Astrocyte (in vitro differentiated cells and primary cell): ENCODE results near the gene THNSL1. TPM values are rescaled to one million over a fixed set of nuclear protein-coding genes. Genes with fewer than 3 reads are reported as not detected.

Experiments
- DNase-seq: peaks from one replicate; pipeline ENCODE4 v3.0.0-alpha.2; 2010; ENCODE audit warnings: low read depth
- FAIRE-seq: peaks from 2 replicates; lab custom pipeline; 2011; peaks lifted over from hg19 to GRCh38; lab: Jason Lieb, UNC
- H2AFZ ChIP-seq: 2 replicates; pipeline ENCODE4 v1.6.0; 2012; ENCODE audit warnings: low read depth, low read length, inconsistent platforms
- H3K27ac ChIP-seq: 2 replicates; pipeline ENCODE4 v1.5.1; 2011; ENCODE audit warnings: low read depth, low read length, inconsistent platforms
- H3K27me3 ChIP-seq: 2 replicates; pipeline ENCODE4 v1.6.0; 2011; ENCODE audit warnings: low read length, inconsistent platforms; ENCODE audit not compliant: insufficient read depth
- H3K36me3 ChIP-seq: 2 replicates; pipeline ENCODE4 v1.5.1; 2011; ENCODE audit warnings: low read length, inconsistent platforms; ENCODE audit not compliant: insufficient read depth
- H3K4me1 ChIP-seq: 2 replicates; pipeline ENCODE4 v1.5.1; 2011; ENCODE audit warnings: low read length, inconsistent platforms; ENCODE audit not compliant: insufficient read depth
- H3K4me2 ChIP-seq: 2 replicates; pipeline ENCODE4 v1.6.0; 2012; ENCODE audit warnings: low read length, inconsistent platforms
- H3K4me3 ChIP-seq: 2 replicates; pipeline ENCODE4 v1.5.1; 2011; ENCODE audit warnings: low read depth, mild to moderate bottlenecking, low read length, inconsistent platforms; ENCODE audit not compliant: insufficient read depth
- H3K79me2 ChIP-seq: 2 replicates; pipeline ENCODE4 v1.6.0; 2012; ENCODE audit warnings: mild to moderate bottlenecking, low read length, inconsistent platforms; ENCODE audit not compliant: insufficient read depth
- H3K9ac ChIP-seq: 2 replicates; pipeline ENCODE4 v1.6.0; 2012; ENCODE audit warnings: mild to moderate bottlenecking, low read length, inconsistent platforms
- H3K9me3 ChIP-seq: 2 replicates; pipeline ENCODE4 v1.5.1; 2012; ENCODE audit warnings: low read depth, mild to moderate bottlenecking, low read length, inconsistent platforms; ENCODE audit not compliant: insufficient read depth
- H4K20me1 ChIP-seq: 2 replicates; pipeline ENCODE4 v1.6.0; 2012; ENCODE audit warnings: low read length, inconsistent platforms; ENCODE audit not compliant: insufficient read depth
- H3K27ac Mint-ChIP-seq: one replicate; pipeline ENCODE4 v1.8.0; 2021; ENCODE audit warnings: mild to moderate bottlenecking, mixed read lengths; ENCODE audit not compliant: unreplicated experiment
- H3K27me3 Mint-ChIP-seq: one replicate; pipeline ENCODE4 v1.8.0; 2021; ENCODE audit warnings: low read depth, mixed read lengths; ENCODE audit not compliant: unreplicated experiment
- H3K36me3 Mint-ChIP-seq: one replicate; pipeline ENCODE4 v1.8.0; 2021; ENCODE audit warnings: low read depth, mixed read lengths; ENCODE audit not compliant: unreplicated experiment
- H3K4me1 Mint-ChIP-seq: one replicate; pipeline ENCODE4 v1.8.0; 2021; ENCODE audit warnings: low read depth, mixed read lengths; ENCODE audit not compliant: unreplicated experiment
- H3K4me3 Mint-ChIP-seq: one replicate; pipeline ENCODE4 v1.8.0; 2021; ENCODE audit warnings: mild to moderate bottlenecking, moderate library complexity, mixed read lengths; ENCODE audit not compliant: unreplicated experiment
- H3K9me3 Mint-ChIP-seq: one replicate; pipeline ENCODE4 v1.8.0; 2021; ENCODE audit warnings: mild to moderate bottlenecking, mixed read lengths; ENCODE audit not compliant: unreplicated experiment
- CTCF ChIP-seq: IDR thresholded peaks from 2 replicates; pipeline ENCODE4 v1.5.1; 2011; ENCODE audit warnings: low read depth, mild to moderate bottlenecking, inconsistent platforms, low read length, moderate library complexity; ENCODE audit not compliant: insufficient read depth
- EZH2 ChIP-seq: IDR thresholded peaks from 2 replicates; pipeline ENCODE4 v1.6.1; 2012; ENCODE audit warnings: mild to moderate bottlenecking, low read length, inconsistent platforms; ENCODE audit not compliant: insufficient read depth
- total RNA-seq: library from RNA; stranded (reverse); gene quantifications from 2 replicates; pipeline ENCODE4 v1.2.1, GENCODE V29; 2021

Gene THNSL1
- total RNA-seq, 1 donor from 2014 or later, result 2.7 TPM

DNA sequence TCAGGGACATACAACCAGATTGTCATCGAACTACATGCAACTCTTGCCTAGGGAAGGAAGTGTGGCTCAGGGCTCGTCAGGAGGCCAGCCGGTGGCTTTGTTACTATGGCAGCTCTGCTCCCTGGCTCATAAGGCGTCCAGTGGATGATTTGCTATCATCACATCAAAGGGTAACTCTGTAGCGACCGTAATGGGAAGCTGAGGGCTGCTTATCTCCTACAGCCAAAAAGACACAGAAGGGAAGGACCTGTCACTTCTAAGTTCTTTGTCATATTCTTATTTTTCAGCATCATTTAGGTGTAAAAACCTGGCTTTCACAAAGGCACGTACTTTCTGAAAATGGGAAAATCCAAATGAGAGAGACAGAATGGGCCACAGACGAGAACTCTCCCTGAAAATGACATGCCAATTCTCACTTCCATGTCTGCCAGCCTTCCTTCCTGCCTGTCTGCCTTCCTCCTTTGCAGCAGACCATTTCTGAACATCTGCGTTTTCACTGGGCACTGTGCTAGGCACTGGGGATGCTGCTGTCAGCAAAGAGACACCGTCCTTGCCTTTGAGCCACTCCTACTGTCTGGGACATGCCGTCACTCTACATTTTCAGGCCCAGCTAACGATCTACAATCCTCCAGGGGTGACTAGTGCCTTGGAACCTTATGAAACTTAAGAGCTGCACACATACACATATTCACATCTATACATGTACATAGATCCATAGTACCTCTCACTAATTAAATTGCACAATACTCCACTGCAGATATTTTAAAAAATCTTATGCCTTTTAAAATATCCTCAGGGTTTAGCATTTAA lies 27.4 kb upstream of the THNSL1 start:
- Mint-ChIP-seq H3K4me1 (peaks cover 2% of the 10 kb centered on the region), H3K27me3 (peaks cover 7% of the 10 kb centered on the region), H3K27ac (no peak overlapping the region), H3K9me3 (no peaks in the 10 kb centered on the region), H3K36me3 (no peaks in the 10 kb centered on the region), H3K4me3 (no peak overlapping the region)
- H3K4me1 ChIP-seq, result no peaks in the 10 kb centered on the region
- no peak overlapping the region for H2AFZ ChIP-seq
- H3K36me3 ChIP-seq, result no peaks in the 10 kb centered on the region
- H3K4me2 ChIP-seq, result no peak overlapping the region
- H3K9ac ChIP-seq, result no peak overlapping the region
- FAIRE-seq (no peak), DNase-seq (no peak)
- H3K4me3 ChIP-seq, result no peak overlapping the region
- no peaks in the 10 kb centered on the region for H3K27me3 ChIP-seq
- H3K79me2 ChIP-seq, result no peaks in the 10 kb centered on the region
- TF ChIP-seq CTCF, result no peak
- no peak for TF ChIP-seq EZH2
- no peak overlapping the region for H3K27ac ChIP-seq
- no peaks in the 10 kb centered on the region for H3K9me3 ChIP-seq
- H4K20me1 ChIP-seq, result no peaks in the 10 kb centered on the region

DNA sequence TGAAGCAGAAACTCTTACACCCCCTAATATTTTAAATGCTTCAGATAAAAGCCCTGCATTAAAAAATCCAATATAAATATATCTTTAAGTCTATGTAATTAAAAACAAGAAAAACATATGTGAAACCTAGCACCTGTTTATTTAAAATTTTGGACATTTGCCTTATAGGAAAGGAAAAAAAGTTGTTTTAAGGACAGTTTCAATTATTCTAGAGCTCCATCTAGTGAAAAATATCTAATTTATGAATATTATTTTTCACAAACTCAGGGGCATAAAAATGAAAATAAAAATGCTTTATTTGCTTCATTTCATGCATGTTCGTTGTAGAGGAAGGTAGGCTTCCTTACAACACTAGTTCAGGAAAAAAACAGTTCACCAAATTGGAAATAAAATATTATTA lies 26.5 kb upstream of the THNSL1 start:
- peaks cover 7% of the 10 kb centered on the region for H3K27me3 Mint-ChIP-seq
- DNase-seq (no peak), FAIRE-seq (no peak)
- TF ChIP-seq CTCF (no peak), EZH2 (no peak)
- no peak overlapping the region for H3K4me2 ChIP-seq
- H3K4me1 Mint-ChIP-seq, result peaks cover 2% of the 10 kb centered on the region
- no peaks in the 10 kb centered on the region for H3K36me3 ChIP-seq
- H3K27ac ChIP-seq, result no peak overlapping the region
- no peaks in the 10 kb centered on the region for H3K27me3 ChIP-seq
- no peak overlapping the region for H3K4me3 ChIP-seq
- no peak overlapping the region for H3K4me3 Mint-ChIP-seq
- H3K36me3 Mint-ChIP-seq, result no peaks in the 10 kb centered on the region
- no peaks in the 10 kb centered on the region for H3K9me3 ChIP-seq
- H3K27ac Mint-ChIP-seq, result no peak overlapping the region
- no peaks in the 10 kb centered on the region for H4K20me1 ChIP-seq
- H3K79me2 ChIP-seq, result no peaks in the 10 kb centered on the region
- H3K9ac ChIP-seq, result no peak overlapping the region
- H2AFZ ChIP-seq, result no peak overlapping the region
- H3K9me3 Mint-ChIP-seq, result no peaks in the 10 kb centered on the region
- H3K4me1 ChIP-seq, result no peaks in the 10 kb centered on the region

DNA sequence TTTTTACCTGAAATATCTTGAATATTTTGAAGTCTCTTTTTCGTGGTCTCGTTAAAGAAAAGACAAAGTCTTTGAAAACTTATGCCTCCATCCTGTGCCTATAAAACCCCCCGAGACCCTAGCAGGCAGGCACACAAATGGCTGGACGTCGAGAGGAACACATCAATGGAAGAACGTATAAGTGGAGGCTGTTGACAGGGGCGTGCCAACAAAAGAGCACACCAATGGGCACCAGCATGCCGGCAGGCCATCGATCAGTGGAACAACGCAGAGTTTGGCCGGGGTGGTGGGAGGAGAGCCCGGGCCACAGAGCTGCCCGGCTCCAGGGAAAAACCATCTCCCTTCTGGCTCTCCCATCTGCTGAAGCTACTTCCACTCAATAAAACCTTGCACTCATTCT lies 25.1 kb upstream of the THNSL1 start:
- no peaks in the 10 kb centered on the region for H3K9me3 ChIP-seq
- no peaks in the 10 kb centered on the region for H3K36me3 Mint-ChIP-seq
- H3K27ac ChIP-seq, result no peak overlapping the region
- H4K20me1 ChIP-seq, result no peaks in the 10 kb centered on the region
- no peak overlapping the region for H3K4me3 Mint-ChIP-seq
- no peaks in the 10 kb centered on the region for H3K36me3 ChIP-seq
- no peak overlapping the region for H3K27ac Mint-ChIP-seq
- no peaks in the 10 kb centered on the region for H3K4me1 ChIP-seq
- peaks cover 2% of the 10 kb centered on the region for H3K4me1 Mint-ChIP-seq
- no peak overlapping the region for H3K9ac ChIP-seq
- H2AFZ ChIP-seq, result no peak overlapping the region
- H3K9me3 Mint-ChIP-seq, result no peaks in the 10 kb centered on the region
- H3K4me2 ChIP-seq, result no peak overlapping the region
- no peak overlapping the region for H3K4me3 ChIP-seq
- peaks cover 4% of the 10 kb centered on the region for H3K27me3 Mint-ChIP-seq
- H3K27me3 ChIP-seq, result no peaks in the 10 kb centered on the region
- DNase-seq (no peak), FAIRE-seq (no peak)
- TF ChIP-seq EZH2 (no peak), CTCF (no peak)
- H3K79me2 ChIP-seq, result no peaks in the 10 kb centered on the region
